HepG2 (cell line): ENCODE results near the gene GANC. TPM values are rescaled to one million over a fixed set of nuclear protein-coding genes. Genes with fewer than 3 reads are reported as not detected.

ENCODE experiments used
- ATAC-seq: fragments of 200-7000 bp; cut with Tn5 transposase; 3 replicates; pipeline ENCODE4 v1.9.1; 2020; ENCODE audit warnings: mild to moderate bottlenecking, moderate library complexity
- BruUV-seq: library from RNA; stranded (reverse); fragments of 400-500 nt; replicated peaks from 2 replicates; lab custom pipeline; 2021; lab: Mats Ljungman, UMichigan
- CTCF ChIA-PET: fragments of 300-600 bp; formaldehyde crosslinking; extraction: SDS; loops from one replicate; lab custom pipeline; 2021; ENCODE audit warnings: low total read pairs, inconsistent platforms, low intra/inter-chr PET ratio; lab: Yijun Ruan, JAX
- POLR2A ChIA-PET: fragments of 350-600 bp; sonication (Branson Sonifier 250); formaldehyde crosslinking; loops from one replicate; lab custom pipeline; 2020; ENCODE audit warnings: antibody characterized with exemption, inconsistent platforms; lab: Yijun Ruan, JAX
- DNase-seq: peaks from one replicate; pipeline ENCODE4 v3.0.0-alpha.2; 2015; ENCODE audit warnings: low spot score
- FAIRE-seq: peaks from 3 replicates; lab custom pipeline; 2011; peaks lifted over from hg19 to GRCh38; lab: Jason Lieb, UNC
- H2AFZ ChIP-seq: one replicate; pipeline ENCODE4 v1.6.1; 2011; ENCODE audit warnings: low read length, inconsistent platforms
- H3K27ac ChIP-seq: fragments of 300-600 bp; 3 replicates; pipeline ENCODE4 v1.8.0; 2011; ENCODE audit warnings: mixed run types, mild to moderate bottlenecking, mixed read lengths, low read length, inconsistent platforms; ENCODE audit not compliant: insufficient read depth; ENCODE audit errors: extremely low read length
- H3K27me3 ChIP-seq, 2 experiments: fragments of 200-600 bp in 1 of 2; 2 replicates in 1 of 2; 3 replicates in 1 of 2; pipeline versions ENCODE4 v1.6.0 to v1.8.0; 2011; ENCODE audit warnings: low read length in 2 of 2, mild to moderate bottlenecking in 2 of 2, moderate library complexity in 2 of 2, inconsistent platforms in 1 of 2; ENCODE audit not compliant: insufficient read depth in 2 of 2, control insufficient read depth in 1 of 2
- H3K36me3 ChIP-seq, 2 experiments: fragments of 200-600 bp in 1 of 2; replicated peaks in 1 of 2; 2 replicates in 1 of 2; 3 replicates in 1 of 2; pipeline versions ENCODE4 v1.5.1 to v1.8.0; 2011; ENCODE audit warnings: low read length in 2 of 2, inconsistent platforms in 1 of 2; ENCODE audit not compliant: insufficient read depth in 2 of 2, control insufficient read depth in 1 of 2
- H3K4me1 ChIP-seq: 2 replicates; pipeline ENCODE4 v1.5.1; 2012; ENCODE audit warnings: low read length, inconsistent platforms; ENCODE audit not compliant: insufficient read depth
- H3K4me2 ChIP-seq: 2 replicates; pipeline ENCODE4 v1.6.0; 2011; ENCODE audit warnings: low read depth, low read length, inconsistent platforms
- H3K4me3 ChIP-seq, 3 experiments: fragments of 200-600 bp in 1 of 3; sonication (generic), shearing (Covaris generic) in 1 of 3; replicated peaks in 1 of 3; 2 replicates each; pipeline ENCODE4 v1.5.1; 2011 to 2016; ENCODE audit warnings: low read length in 3 of 3, inconsistent platforms in 2 of 3, low read depth in 2 of 3, mild to moderate bottlenecking in 2 of 3, control low read depth in 1 of 3, mixed read lengths in 1 of 3; ENCODE audit not compliant: insufficient read depth in 1 of 3
- H3K79me2 ChIP-seq: one replicate; pipeline ENCODE4 v1.6.1; 2011; ENCODE audit warnings: low read length, inconsistent platforms; ENCODE audit not compliant: insufficient read depth
- H3K9ac ChIP-seq: 2 replicates; pipeline ENCODE4 v1.6.0; 2011; ENCODE audit warnings: mild to moderate bottlenecking, low read depth, low read length, inconsistent platforms; ENCODE audit not compliant: insufficient read depth
- H3K9me3 ChIP-seq: 2 replicates; pipeline ENCODE4 v1.5.1; 2012; ENCODE audit warnings: mild to moderate bottlenecking, low read length
- H4K20me1 ChIP-seq: 2 replicates; pipeline ENCODE4 v1.6.0; 2011; ENCODE audit warnings: inconsistent platforms, mild to moderate bottlenecking, low read length, moderate library complexity; ENCODE audit not compliant: insufficient read depth
- BATF2 ChIP-seq: sonication (generic); formaldehyde crosslinking; IDR thresholded peaks from 2 replicates; pipeline ENCODE4 v1.8.0; 2022; ENCODE audit warnings: mild to moderate bottlenecking, missing genetic modification reagents, moderate library complexity
- CAMTA2 ChIP-seq: sonication (generic); formaldehyde crosslinking; IDR thresholded peaks from 2 replicates; pipeline ENCODE4 v1.4.0; 2020; ENCODE audit warnings: mild to moderate bottlenecking, missing genetic modification reagents, borderline replicate concordance
- GABPA ChIP-seq, 2 experiments: IDR thresholded peaks; 2 replicates each; pipeline ENCODE4 v1.6.1; 2011 to 2016; ENCODE audit warnings: low read depth in 2 of 2, low read length in 1 of 2, missing biosample characterization in 1 of 2, missing genetic modification characterization in 1 of 2
- IKZF1 ChIP-seq: fragments of 450-650 bp; IDR thresholded peaks from 2 replicates; pipeline ENCODE4 v1.7.1; 2016
- KAT2B ChIP-seq: fragments of 150-350 bp; IDR thresholded peaks from 2 replicates; pipeline ENCODE4 v1.6.1; 2014; ENCODE audit warnings: low read depth, low read length, borderline replicate concordance
- NR2F2 ChIP-seq: IDR thresholded peaks from 2 replicates; pipeline ENCODE4 v1.6.1; 2012; ENCODE audit warnings: low read depth, inconsistent platforms, borderline replicate concordance
- RXRA ChIP-seq: sonication (generic); formaldehyde crosslinking; IDR thresholded peaks from 2 replicates; pipeline ENCODE4 v1.5.1; 2020; ENCODE audit warnings: missing genetic modification reagents
- ZBTB3 ChIP-seq: sonication (generic); formaldehyde crosslinking; IDR thresholded peaks from 2 replicates; pipeline ENCODE4 v1.4.0; 2020; ENCODE audit warnings: low read depth, mild to moderate bottlenecking, moderate library complexity, missing genetic modification reagents, borderline replicate concordance
- ZBTB7B ChIP-seq: sonication (generic); formaldehyde crosslinking; IDR thresholded peaks from 2 replicates; pipeline ENCODE4 v1.4.0; 2020; ENCODE audit warnings: missing genetic modification reagents
- ZFP1 ChIP-seq: IDR thresholded peaks from 2 replicates; pipeline ENCODE4 v1.6.1; 2016
- ZFP41 ChIP-seq: sonication (generic); formaldehyde crosslinking; IDR thresholded peaks from 2 replicates; pipeline ENCODE4 v1.4.0; 2020; ENCODE audit warnings: mild to moderate bottlenecking, missing genetic modification reagents, borderline replicate concordance
- ZNF580 ChIP-seq: IDR thresholded peaks from 2 replicates; pipeline ENCODE4 v1.6.1; 2016; ENCODE audit warnings: low read depth, borderline replicate concordance
- ZNF766 ChIP-seq: sonication (generic); formaldehyde crosslinking; IDR thresholded peaks from 2 replicates; pipeline ENCODE4 v1.5.0; 2020; ENCODE audit warnings: missing genetic modification reagents, borderline replicate concordance
- WGBS: methylation state at CpG from one replicate; pipeline ENCODE4 v1.1.6; 2017; ENCODE audit warnings: low lambda C conversion rate; 5-methylcytosine and 5-hydroxymethylcytosine counted together
- in situ Hi-C: cut with HindIII; loops from 2 replicates; pipeline ENCODE4 v1.10.0; 2017; ENCODE audit warnings: low pct_unique_long_range_greater_than_20kb; ENCODE audit not compliant: extremely low pct_ligation_motif_present
- intact Hi-C: fragments of 100-400 bp; cut with micrococcal nuclease; formaldehyde crosslinking; loops from one replicate; pipeline ENCODE4 v1.10.0; 2022; ENCODE audit not compliant: unreplicated experiment
- polyA plus RNA-seq, 8 experiments: library from polyadenylated mRNA; depleted of rRNA in 3 of 8; stranded (reverse) in 7 of 8; unstranded in 1 of 8; fragments of >200 nt; fragmentation: Illumina TruSeq in 4 of 8; extraction: Trizol in 4 of 8; gene quantifications; 2 replicates each; pipeline versions ENCODE4 v1.2.1 to v1.2.3, GENCODE V29; 2011 to 2016; ENCODE audit warnings: low read depth in 4 of 8, missing spikeins in 1 of 8, mixed read lengths in 1 of 8; ENCODE audit not compliant: insufficient read depth in 1 of 8
- total RNA-seq, 5 experiments: library from RNA; depleted of rRNA; stranded (reverse); fragments of >200 nt; fragmentation: Illumina TruSeq; extraction: Trizol; gene quantifications; 2 replicates each; pipeline ENCODE4 v1.2.3, GENCODE V29; 2016; ENCODE audit warnings: low read depth in 1 of 5
- TF ChIP-seq, protein P1 (sequence below): sonication (generic); formaldehyde crosslinking; IDR thresholded peaks from 2 replicates; pipeline ENCODE4 v1.4.0; 2020; ENCODE audit warnings: low read depth, mild to moderate bottlenecking, missing genetic modification reagents

GANC gene
- total and polyA plus RNA-seq, 2 of the 13 experiments (the other 11 are each of a cell fraction or from before 2014, with no cell fraction given) = 17.0 to 21.0 TPM

DNA sequence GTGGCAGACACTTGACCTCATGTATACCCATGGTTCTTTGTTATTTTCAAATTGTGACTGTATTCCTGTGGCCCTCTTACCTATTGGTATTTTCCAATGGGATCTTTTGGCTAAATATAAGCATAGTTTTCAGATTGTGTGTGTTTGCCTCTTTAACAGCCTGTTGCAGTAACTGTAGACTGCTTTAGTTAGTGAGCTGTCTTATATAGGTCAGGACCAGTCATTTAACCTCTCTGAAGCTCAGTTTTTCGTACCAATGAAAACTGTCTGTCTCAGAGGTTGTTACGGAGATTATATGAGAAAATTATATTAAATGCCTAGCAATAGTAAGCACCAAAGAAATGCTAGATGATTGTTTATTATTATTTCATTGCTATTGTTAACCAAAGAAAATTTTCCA, 57.0 kb downstream of the GANC start (continued):
- TF ChIP-seq GABPA (IDR thresholded peaks at IDR 0.05; ENCODE audit: low read depth, low read length) (no peak), GABPA (CRISPR knock-in tag; IDR thresholded peaks at IDR 0.05; ENCODE audit: low read depth) (no peak), ZFP41 (no peak), CAMTA2 (no peak), KAT2B (no peak), BATF2 (CRISPR knock-in tag) (no peak), IKZF1 (no peak), RXRA (CRISPR knock-in tag) (no peak), ZBTB3 (no peak)
- TF ChIP-seq, protein P1, sequence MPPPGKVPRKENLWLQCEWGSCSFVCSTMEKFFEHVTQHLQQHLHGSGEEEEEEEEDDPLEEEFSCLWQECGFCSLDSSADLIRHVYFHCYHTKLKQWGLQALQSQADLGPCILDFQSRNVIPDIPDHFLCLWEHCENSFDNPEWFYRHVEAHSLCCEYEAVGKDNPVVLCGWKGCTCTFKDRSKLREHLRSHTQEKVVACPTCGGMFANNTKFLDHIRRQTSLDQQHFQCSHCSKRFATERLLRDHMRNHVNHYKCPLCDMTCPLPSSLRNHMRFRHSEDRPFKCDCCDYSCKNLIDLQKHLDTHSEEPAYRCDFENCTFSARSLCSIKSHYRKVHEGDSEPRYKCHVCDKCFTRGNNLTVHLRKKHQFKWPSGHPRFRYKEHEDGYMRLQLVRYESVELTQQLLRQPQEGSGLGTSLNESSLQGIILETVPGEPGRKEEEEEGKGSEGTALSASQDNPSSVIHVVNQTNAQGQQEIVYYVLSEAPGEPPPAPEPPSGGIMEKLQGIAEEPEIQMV (CRISPR knock-in tag) = no peak

DNA sequence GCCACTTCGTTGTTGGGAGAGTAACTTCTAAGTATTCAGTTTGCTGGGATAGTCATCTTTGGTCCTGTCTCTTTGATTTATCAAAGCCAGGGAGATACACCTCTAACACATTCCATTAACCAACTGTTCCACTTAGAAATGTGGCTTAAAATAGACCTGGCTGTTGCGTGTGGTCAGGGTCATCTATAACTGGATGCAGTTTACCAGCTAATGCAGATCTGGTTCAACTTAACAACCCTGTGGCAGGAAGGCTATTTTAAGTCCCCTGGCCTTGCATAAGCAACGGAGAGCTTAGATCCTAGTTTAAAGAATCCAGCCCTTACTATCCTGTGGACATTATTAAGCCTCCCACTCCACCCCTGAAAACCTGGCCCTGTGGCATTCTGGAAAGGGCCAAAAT, 58.2 kb downstream of the GANC start:
- intact Hi-C loops = no loop called here
- Histone ChIP-seq H3K4me2 (no peak overlapping the region), H3K9ac (no peak overlapping the region), H4K20me1 (no peaks in the 10 kb centered on the region), H3K79me2 (no peaks in the 10 kb centered on the region), H2AFZ (no peak overlapping the region), H3K27ac (no peak overlapping the region), H3K36me3 (peaks cover 0 to 4% of the 10 kb centered on the region in 2 experiments; a peak in 1 of 5 replicates), H3K9me3 (peaks cover 7% of the 10 kb centered on the region), H3K4me1 (no peaks in the 10 kb centered on the region), H3K27me3 (no peaks in the 10 kb centered on the region), H3K4me3 (no peak overlapping the region)
- in situ Hi-C loops = no loop called here
- FAIRE-seq (no peak), DNase-seq (no peak), ATAC-seq (no peak)
- WGBS = 85% methylated on average over 3 of the region's 3 CpGs
- no peak for TF ChIP-seq NR2F2
- no peak for TF ChIP-seq ZBTB7B
- no peak for TF ChIP-seq ZNF580 (CRISPR knock-in tag)
- TF ChIP-seq ZFP1 (CRISPR knock-in tag) = no peak
- TF ChIP-seq ZNF766 (CRISPR knock-in tag) = no peak
- no TSS peak for BruUV-seq
- POLR2A ChIA-PET = no interaction called here
- CTCF ChIA-PET = no interaction called here
